GM18870 (cell line): ENCODE measurements around the gene ZNF565.
"Not testable (repeated sequence)": the region's sequence is repeated elsewhere in the genome, so short reads cannot be mapped to it uniquely, and the experiment has no call there.

Experiments used
- ATAC-seq: cut with Tn5 transposase; IDR thresholded peaks from one replicate; pipeline ENCODE4 v1.9.1; 2021; ENCODE audit warnings: moderate library complexity; ENCODE audit not compliant: unreplicated experiment

Gene ZNF565

GRCh38 chr19:36152019-36152351, 62.5 kb downstream of the ZNF565 start:
- no peak for ATAC-seq

GRCh38 chr19:36151144-36152018, 63.1 kb downstream of the ZNF565 start:
- no peak for ATAC-seq

DNA sequence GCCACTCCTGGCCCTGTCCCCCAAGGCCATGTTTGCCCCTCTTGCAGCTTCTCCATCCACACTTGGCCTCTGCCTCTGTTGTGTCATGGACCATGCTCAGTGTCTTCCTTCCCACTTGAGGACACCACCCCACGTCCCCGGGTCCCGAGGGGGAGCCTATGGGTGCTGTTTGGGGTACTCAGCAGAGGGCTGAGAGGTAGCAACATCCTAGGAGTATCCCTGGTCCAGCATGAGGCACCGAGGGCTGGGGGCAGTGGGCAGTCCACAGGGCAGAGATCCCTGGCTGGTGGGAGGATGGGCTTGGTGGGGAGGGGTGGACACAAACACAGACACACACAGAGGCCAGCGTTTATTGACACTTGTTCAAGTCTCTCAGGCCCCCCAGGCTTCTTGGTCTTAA, 63.9 kb downstream of the ZNF565 start:
- ATAC-seq = no peak

- ATAC-seq = no peak
Observed at GRCh38 chr19:36149673-36150406, 64.6 kb downstream of the ZNF565 start.

DNA sequence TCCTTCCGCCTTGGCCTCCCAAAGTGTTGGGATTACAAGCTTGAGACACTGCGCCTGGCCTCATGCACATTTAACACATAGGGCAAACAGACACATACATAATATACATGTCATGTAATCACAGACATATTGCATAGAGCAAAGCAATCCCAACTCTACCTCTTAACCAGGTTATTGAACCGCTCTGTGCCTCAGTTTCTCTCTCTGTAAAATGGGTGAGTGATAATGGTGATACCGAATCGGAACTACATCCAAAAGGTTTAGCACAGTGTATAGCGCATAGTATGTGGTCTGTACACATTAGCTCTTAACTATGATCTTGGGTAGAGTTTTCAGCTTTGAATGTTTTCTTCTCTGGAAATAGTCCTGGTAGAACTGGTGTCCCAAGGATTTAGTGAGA, 69.8 kb downstream of the ZNF565 start:
- ATAC-seq = no peak

- no peak for ATAC-seq
Observed at GRCh38 chr19:36142496-36142895, 72.0 kb downstream of the ZNF565 start.

GRCh38 chr19:36142046-36142445, 72.4 kb downstream of the ZNF565 start:
- ATAC-seq = no peak

DNA sequence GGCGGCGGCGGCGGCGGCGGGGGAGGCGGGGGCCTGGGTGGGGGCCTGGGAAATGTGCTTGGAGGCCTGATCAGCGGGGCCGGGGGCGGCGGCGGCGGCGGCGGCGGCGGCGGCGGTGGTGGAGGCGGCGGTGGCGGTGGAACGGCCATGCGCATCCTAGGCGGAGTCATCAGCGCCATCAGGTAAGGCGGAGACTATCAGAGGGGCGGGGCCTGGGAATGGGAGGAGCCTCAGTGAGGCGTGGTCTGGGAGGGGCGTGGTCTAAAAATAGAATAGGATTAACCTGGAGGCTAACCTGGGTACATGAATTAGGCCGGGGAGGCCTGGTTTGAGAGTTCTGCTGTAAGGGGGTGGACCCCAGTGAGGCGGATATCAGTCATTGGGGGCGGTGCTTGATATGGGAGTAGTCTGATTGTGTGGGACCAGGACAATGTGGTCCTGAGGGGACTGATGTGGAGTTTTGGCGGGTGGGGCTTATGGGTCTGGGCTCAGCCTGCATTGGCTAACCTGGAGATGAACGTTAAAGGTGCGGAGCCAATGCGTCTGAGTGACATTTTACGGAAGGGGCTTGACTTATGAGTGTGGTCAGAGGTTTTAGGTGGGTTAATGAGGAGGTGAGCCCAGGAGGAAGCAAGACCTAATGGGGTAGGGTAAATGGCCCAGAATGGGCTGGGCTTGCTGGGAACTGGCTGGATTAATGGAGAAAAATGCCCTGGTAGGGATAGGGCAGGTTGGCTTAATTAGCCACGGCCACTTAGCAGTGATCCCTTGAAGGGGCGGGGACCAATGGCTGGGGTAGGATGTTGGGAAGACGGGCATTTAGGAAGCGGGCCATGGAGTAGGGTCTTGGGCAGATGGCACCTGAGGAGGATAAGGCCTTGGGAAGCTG, 73.2 kb downstream of the ZNF565 start:
- ATAC-seq = peak; percentile 45

DNA sequence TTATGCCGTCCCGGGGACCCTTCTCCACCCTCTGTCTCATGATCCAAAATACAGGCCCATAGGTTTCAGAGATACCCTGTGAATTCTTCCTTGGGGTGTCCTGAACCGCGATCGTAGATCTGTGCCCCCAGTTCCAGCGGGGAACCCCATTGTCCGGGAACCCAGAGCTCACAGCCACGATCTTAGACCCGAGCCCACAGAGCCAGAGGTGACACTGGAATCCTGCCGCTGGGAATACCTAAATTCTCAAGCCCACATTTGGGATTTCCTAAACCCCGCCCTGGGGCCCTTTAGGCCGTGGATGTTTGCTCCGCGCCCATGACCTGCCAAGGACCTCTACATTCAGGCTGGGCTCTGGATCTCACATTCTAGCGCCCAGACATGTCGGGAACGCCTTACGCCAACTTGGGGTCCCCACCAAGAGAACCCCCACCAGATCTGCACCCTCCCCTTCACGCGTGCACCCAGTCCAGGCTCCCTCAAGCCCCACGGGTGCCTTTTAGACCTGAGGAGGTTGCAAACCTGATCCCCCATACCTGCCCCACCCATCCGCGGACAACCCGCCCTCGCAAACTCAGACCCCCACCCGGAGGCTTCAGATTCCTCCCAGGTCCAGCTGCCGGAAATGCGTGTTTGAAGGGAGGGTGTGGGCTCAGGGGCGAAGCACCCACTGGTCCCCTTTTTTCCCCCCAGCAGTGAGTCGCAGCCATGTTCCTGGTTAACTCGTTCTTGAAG, 74.0 kb downstream of the ZNF565 start:
- no peak for ATAC-seq

DNA sequence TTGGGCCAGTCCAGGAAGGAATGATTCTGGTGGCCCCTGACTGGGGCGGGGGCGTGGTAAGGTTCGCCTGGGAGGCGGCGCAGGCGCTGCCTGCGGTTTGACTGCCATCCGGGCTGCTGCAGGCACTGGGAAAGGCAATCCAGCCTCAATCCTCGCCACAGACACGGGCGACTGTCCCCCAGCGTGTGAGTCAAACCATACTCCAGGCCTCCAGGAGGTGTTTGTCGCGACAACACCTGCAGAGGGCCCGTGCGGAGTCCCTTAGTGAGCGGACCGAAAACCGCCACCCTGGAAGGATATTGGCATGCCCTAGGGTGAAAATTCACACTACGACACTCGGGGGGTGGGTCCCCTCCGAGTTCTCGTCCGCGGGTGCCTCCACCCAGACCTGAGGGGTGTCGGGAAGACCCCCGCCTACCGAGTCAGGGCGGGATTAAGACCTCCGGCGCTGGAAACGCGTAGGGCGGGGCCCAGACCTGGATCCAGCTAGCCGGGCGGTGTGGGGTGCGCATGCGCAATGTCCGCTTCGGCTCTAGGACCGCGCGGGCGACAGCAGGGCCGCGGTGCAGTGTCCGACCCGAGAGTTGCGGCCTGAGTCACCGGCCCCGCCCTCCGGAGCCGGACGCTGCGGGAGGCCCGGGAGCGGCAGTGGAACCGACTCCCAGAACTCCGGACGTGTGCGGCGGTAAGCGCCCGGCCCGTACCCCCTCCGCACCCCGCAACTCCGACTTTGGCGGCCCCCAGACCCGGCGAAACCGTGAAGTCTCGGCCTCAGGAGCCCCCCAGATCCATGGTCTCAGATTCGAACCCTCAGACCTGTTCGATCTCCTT, 74.8 kb downstream of the ZNF565 start, which contains the start of gene CAPNS1:
Gene CAPNS1 (plus strand): TSS at position 594 of the 831 bp plus-strand sequence. CDS start 946 bp downstream, outside the sequence.
- peak; percentile 56 for ATAC-seq

DNA sequence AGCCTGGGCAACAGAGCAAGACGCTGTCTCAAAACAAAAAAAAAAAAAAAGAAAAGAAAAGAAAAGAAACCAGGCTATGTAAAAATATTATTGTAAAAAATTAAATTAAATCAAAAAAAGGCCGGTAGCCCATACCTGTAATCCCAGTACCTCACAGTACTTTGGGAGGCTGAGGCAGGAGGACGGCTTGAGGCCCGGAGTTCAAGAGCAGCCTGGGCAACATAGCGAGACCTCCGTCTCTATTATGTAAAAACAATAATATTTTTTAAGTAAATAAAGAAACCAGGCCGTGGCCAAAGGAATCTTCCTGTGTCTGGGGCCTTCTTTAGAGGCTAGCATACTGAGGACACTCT, 75.4 kb downstream of the ZNF565 start:
- ATAC-seq = no peak

GRCh38 chr19:36136964-36137686, 77.3 kb downstream of the ZNF565 start:
- ATAC-seq = no peak

GRCh38 chr19:36134867-36135266, 79.6 kb downstream of the ZNF565 start:
- ATAC-seq = not testable (repeated sequence)
